ENCODE results near the gene MAP3K20. TPM values are rescaled to one million over a fixed set of nuclear protein-coding genes. Genes with fewer than 3 reads are reported as not detected.

Gene MAP3K20
- total RNA-seq, 6 donors from 2014 or later: 16.3 to 41.7 (median 34.7) TPM

GRCh38 chr2:173117678-173118077, 42.0 kb downstream of the MAP3K20 start:
- H3K9me3 ChIP-seq: no peaks in the 10 kb centered on the region
- H3K27ac ChIP-seq: no peak overlapping the region
- DNase-seq (no peak), ATAC-seq (ENCODE audit: low FRiP score in 2 of 2) (no peak)
- H3K36me3 ChIP-seq: no peaks in the 10 kb centered on the region
- peaks cover 0 to 6% (median 3%) of the 10 kb centered on the region in 4 donors for H3K4me1 ChIP-seq
- TF ChIP-seq CTCF (IDR thresholded peaks at IDR 0.05): no peak
- no peak for TF ChIP-seq POLR2A (IDR thresholded peaks at IDR 0.05)
- no peak for TF ChIP-seq POLR2AphosphoS5 (IDR thresholded peaks at IDR 0.05)
- no peak for TF ChIP-seq EP300 (IDR thresholded peaks at IDR 0.05)
- no peak overlapping the region for H3K4me3 ChIP-seq
- H3K27me3 ChIP-seq: no peaks in the 10 kb centered on the region

- H3K27ac ChIP-seq: no peak overlapping the region
- no peaks in the 10 kb centered on the region for H3K9me3 ChIP-seq
Measured at GRCh38 chr2:173118395-173118794, 42.7 kb downstream of the MAP3K20 start.

GRCh38 chr2:173119069-173119807, 43.6 kb downstream of the MAP3K20 start:
- no peaks in the 10 kb centered on the region for H3K36me3 ChIP-seq
- H3K27ac ChIP-seq: no peak overlapping the region
- 55 to 63% methylated on average over 5 of the region's 5 CpGs for WGBS, 2 donors
- H3K9me3 ChIP-seq: no peaks in the 10 kb centered on the region
- H3K4me1 ChIP-seq: peaks cover 0 to 8% (median 3%) of the 10 kb centered on the region in 4 donors
- TF ChIP-seq POLR2AphosphoS5 (IDR thresholded peaks at IDR 0.05) (no peak), POLR2A (IDR thresholded peaks at IDR 0.05) (no peak), EP300 (IDR thresholded peaks at IDR 0.05) (no peak), CTCF (IDR thresholded peaks at IDR 0.05) (no peak)
- H3K4me3 ChIP-seq: no peak overlapping the region
- DNase-seq: no peak
- peak in 1 of 2 donors; percentile 14 for ATAC-seq (ENCODE audit: low FRiP score in 2 of 2)
- no peaks in the 10 kb centered on the region for H3K27me3 ChIP-seq

More at GRCh38 chr2:173118395-173118794, 42.7 kb downstream of the MAP3K20 start:
- DNase-seq (no peak), ATAC-seq (ENCODE audit: low FRiP score in 2 of 2) (no peak)
- no peaks in the 10 kb centered on the region for H3K36me3 ChIP-seq
- peaks cover 0 to 6% (median 3%) of the 10 kb centered on the region in 4 donors for H3K4me1 ChIP-seq
- 71 to 85% methylated on average over 1 of the region's 1 CpG for WGBS, 2 donors
- TF ChIP-seq EP300 (IDR thresholded peaks at IDR 0.05) (no peak), POLR2AphosphoS5 (IDR thresholded peaks at IDR 0.05) (no peak), POLR2A (IDR thresholded peaks at IDR 0.05) (no peak), CTCF (IDR thresholded peaks at IDR 0.05) (no peak)
- no peaks in the 10 kb centered on the region for H3K27me3 ChIP-seq
- no peak overlapping the region for H3K4me3 ChIP-seq

GRCh38 chr2:173119944-173120343, 44.3 kb downstream of the MAP3K20 start:
- TF ChIP-seq EP300 (IDR thresholded peaks at IDR 0.05): no peak
- no peak for TF ChIP-seq POLR2AphosphoS5 (IDR thresholded peaks at IDR 0.05)
- no peak for TF ChIP-seq CTCF (IDR thresholded peaks at IDR 0.05)
- no peak for TF ChIP-seq POLR2A (IDR thresholded peaks at IDR 0.05)
- DNase-seq (no peak), ATAC-seq (ENCODE audit: low FRiP score in 2 of 2) (no peak)
- Histone ChIP-seq H3K27ac (no peak overlapping the region), H3K27me3 (no peaks in the 10 kb centered on the region), H3K4me1 (peaks cover 0 to 10% (median 6%) of the 10 kb centered on the region in 4 donors), H3K9me3 (no peaks in the 10 kb centered on the region), H3K36me3 (no peaks in the 10 kb centered on the region), H3K4me3 (no peak overlapping the region)
- 75 to 84% methylated on average over 2 of the region's 2 CpGs for WGBS, 2 donors

- no peak for TF ChIP-seq POLR2A (IDR thresholded peaks at IDR 0.05)
- TF ChIP-seq POLR2AphosphoS5 (IDR thresholded peaks at IDR 0.05): no peak
- no peak for TF ChIP-seq EP300 (IDR thresholded peaks at IDR 0.05)
- TF ChIP-seq CTCF (IDR thresholded peaks at IDR 0.05): no peak
Measured at GRCh38 chr2:173122936-173123335, 47.3 kb downstream of the MAP3K20 start.

More at GRCh38 chr2:173122936-173123335, 47.3 kb downstream of the MAP3K20 start:
- no peak for ATAC-seq (ENCODE audit: low FRiP score in 2 of 2)
- Histone ChIP-seq H3K27ac (no peak overlapping the region), H3K4me1 (peaks cover 0 to 10% (median 6%) of the 10 kb centered on the region in 4 donors), H3K36me3 (no peaks in the 10 kb centered on the region), H3K4me3 (no peak overlapping the region), H3K27me3 (no peaks in the 10 kb centered on the region), H3K9me3 (no peaks in the 10 kb centered on the region)
- no peak for DNase-seq
- 100% methylated on average over 1 of the region's 1 CpG for WGBS, 2 donors
